Measurements from ENCODE around the gene DDX24. TPM values are rescaled to one million over a fixed set of nuclear protein-coding genes. Genes with fewer than 3 reads are reported as not detected.

DDX24 gene
- total and polyA plus RNA-seq, 7 experiments from 2014 or later, result 190 to 438 (median 320) TPM

GRCh38 chr14:94026173-94026888, 54.7 kb downstream of the DDX24 start, which contains the start of gene OTUB2:
Gene OTUB2 (plus strand): TSS chr14:94026340. CDS start chr14:94026538, 198 bp downstream.
- H3K27me3 Mint-ChIP-seq, result peaks cover 0 to 2% (median 0%) of the 10 kb centered on the region in 5 donors
- intact Hi-C loops (cut with micrococcal nuclease), result loop anchor here (1.0 to 2.0 kb wide), 7 partner anchors 14 to 148 kb away; partner anchors contain the start of genes DDX24 (in 2 of the 2), IFI27L1 (in 2 of the 2), ASB2 (in 1 of the 2) and PPP4R4 (in 1 of the 2)
- peak; percentile 89 to 98 (median 96) for DNase-seq
- peaks cover 14 to 43% (median 18%) of the 10 kb centered on the region in 7 donors for H3K4me1 Mint-ChIP-seq
- Histone ChIP-seq H3K27ac (ENCODE audit: low read depth, low read length) (no peak within 1 kb of the TSS), H3K36me3 (ENCODE audit: control insufficient read depth in 2 of 3, insufficient read depth in 3 of 3, low read length in 3 of 3) (no peaks in the 10 kb centered on the region), H3K9me3 (ENCODE audit: control insufficient read depth in 2 of 3, low read length in 3 of 3) (no peaks in the 10 kb centered on the region), H3K4me3 (ENCODE audit: low read length) (peak within 1 kb of the TSS; percentile 51), H3K27me3 (ENCODE audit: control insufficient read depth in 2 of 2, insufficient read depth in 2 of 2, low read length in 2 of 2) (no peaks in the 10 kb centered on the region), H3K4me1 (ENCODE audit: control insufficient read depth in 2 of 2, insufficient read depth in 2 of 2, low read length in 2 of 2) (peaks cover 5 to 12% of the 10 kb centered on the region in 2 donors)
- H3K27ac Mint-ChIP-seq, result peak within 1 kb of the TSS in 7 of 9 donors; percentile 20 to 75 (median 66)
- ATAC-seq, result peak; percentile 100
- ChIA-PET CTCF (interaction anchor here (1.1 to 2.6 kb wide), 3 partner anchors 10 to 83 kb away, joined by 3 to 14 read pairs (median 3); no protein-coding TSS in a partner anchor), POLR2A (interaction anchor here (0.7 to 1.7 kb wide), 5 partner anchors 9 to 110 kb away, joined by 3 to 4 read pairs (median 3); no protein-coding TSS in a partner anchor)
- peaks cover 0 to 2% (median 0%) of the 10 kb centered on the region in 5 donors for H3K36me3 Mint-ChIP-seq
- no peaks in the 10 kb centered on the region for H3K9me3 Mint-ChIP-seq
- peak within 1 kb of the TSS; percentile 72 to 90 (median 82) for H3K4me3 Mint-ChIP-seq

DNA sequence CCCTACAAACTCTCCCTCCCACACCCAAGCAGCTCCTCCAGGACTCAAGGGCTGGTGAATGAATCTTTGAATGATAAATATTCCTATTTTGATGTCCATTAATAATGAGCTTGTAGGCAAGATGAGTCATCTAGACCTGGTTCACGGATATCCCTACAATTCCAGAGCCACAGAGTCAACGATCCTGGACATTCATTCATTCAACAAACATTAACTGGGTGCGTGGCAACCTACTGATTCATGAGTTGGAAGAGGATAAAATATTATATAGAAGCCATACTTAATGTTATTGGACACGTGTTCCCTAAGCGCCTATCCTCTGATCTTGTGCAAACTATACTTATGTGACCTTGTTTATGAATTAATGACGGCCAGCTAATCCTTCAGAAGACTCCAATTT, 55.3 kb downstream of the DDX24 start:
- peaks cover 14 to 49% (median 18%) of the 10 kb centered on the region in 7 donors for H3K4me1 Mint-ChIP-seq
- peak overlapping the region in 6 of 9 donors; percentile 20 to 75 (median 65) for H3K27ac Mint-ChIP-seq
- H3K9me3 Mint-ChIP-seq, result no peaks in the 10 kb centered on the region
- peaks cover 0 to 2% (median 0%) of the 10 kb centered on the region in 5 donors for H3K27me3 Mint-ChIP-seq
- Histone ChIP-seq H3K9me3 (ENCODE audit: control insufficient read depth in 2 of 3, low read length in 3 of 3) (no peaks in the 10 kb centered on the region), H3K4me3 (ENCODE audit: low read length) (peak overlapping the region; percentile 51), H3K27ac (ENCODE audit: low read depth, low read length) (no peak overlapping the region), H3K27me3 (ENCODE audit: control insufficient read depth in 2 of 2, insufficient read depth in 2 of 2, low read length in 2 of 2) (no peaks in the 10 kb centered on the region), H3K36me3 (ENCODE audit: control insufficient read depth in 2 of 3, insufficient read depth in 3 of 3, low read length in 3 of 3) (no peaks in the 10 kb centered on the region), H3K4me1 (ENCODE audit: control insufficient read depth in 2 of 2, insufficient read depth in 2 of 2, low read length in 2 of 2) (peaks cover 5 to 12% of the 10 kb centered on the region in 2 donors)
- CTCF ChIA-PET, result interaction anchor here (1.1 to 2.6 kb wide), 3 partner anchors 10 to 82 kb away, joined by 3 to 14 read pairs (median 3); no protein-coding TSS in a partner anchor
- DNase-seq (no peak), ATAC-seq (no peak)
- peaks cover 0 to 2% (median 0%) of the 10 kb centered on the region in 5 donors for H3K36me3 Mint-ChIP-seq
- POLR2A ChIA-PET, result interaction anchor here (0.7 to 1.7 kb wide), 4 partner anchors 8 to 86 kb away, joined by 3 to 4 read pairs (median 3); no protein-coding TSS in a partner anchor
- H3K4me3 Mint-ChIP-seq, result peak overlapping the region; percentile 72 to 90 (median 82)
- intact Hi-C loops (cut with micrococcal nuclease), result loop anchor here (1.0 to 2.0 kb wide), 7 partner anchors 13 to 149 kb away; partner anchors contain the start of genes DDX24 (in 2 of the 2), IFI27L1 (in 2 of the 2), ASB2 (in 1 of the 2) and PPP4R4 (in 1 of the 2)

GRCh38 chr14:94024549-94024948, 56.5 kb downstream of the DDX24 start:
- peak overlapping the region in 1 of 10 donors; percentile 42 for H3K4me3 Mint-ChIP-seq
- DNase-seq (no peak), ATAC-seq (no peak)
- H3K27me3 Mint-ChIP-seq, result peaks cover 0 to 7% (median 0%) of the 10 kb centered on the region in 5 donors
- no peak overlapping the region for H3K27ac ChIP-seq (ENCODE audit: low read depth, low read length)
- ChIA-PET POLR2A (interaction anchor here (0.9 kb wide), 1 partner anchor 24 kb away, joined by 3 read pairs; no protein-coding TSS in a partner anchor), CTCF (interaction anchor here (0.7 to 2.6 kb wide), 2 partner anchors 12 to 20 kb away, joined by 3 to 14 read pairs; no protein-coding TSS in a partner anchor)
- no peak overlapping the region for H3K4me3 ChIP-seq (ENCODE audit: low read length)
- H3K27me3 ChIP-seq (ENCODE audit: control insufficient read depth in 2 of 2, insufficient read depth in 2 of 2, low read length in 2 of 2), result no peaks in the 10 kb centered on the region
- H3K9me3 ChIP-seq (ENCODE audit: control insufficient read depth in 2 of 3, low read length in 3 of 3), result no peaks in the 10 kb centered on the region
- intact Hi-C loops (cut with micrococcal nuclease), result no loop called here
- no peak overlapping the region for H3K27ac Mint-ChIP-seq
- H3K9me3 Mint-ChIP-seq, result no peaks in the 10 kb centered on the region
- H3K36me3 Mint-ChIP-seq, result no peaks in the 10 kb centered on the region
- H3K36me3 ChIP-seq (ENCODE audit: control insufficient read depth in 2 of 3, insufficient read depth in 3 of 3, low read length in 3 of 3), result no peaks in the 10 kb centered on the region
- H3K4me1 Mint-ChIP-seq, result peaks cover 14 to 53% (median 18%) of the 10 kb centered on the region in 7 donors
- H3K4me1 ChIP-seq (ENCODE audit: control insufficient read depth in 2 of 2, insufficient read depth in 2 of 2, low read length in 2 of 2), result peaks cover 5 to 12% of the 10 kb centered on the region in 2 donors

DNA sequence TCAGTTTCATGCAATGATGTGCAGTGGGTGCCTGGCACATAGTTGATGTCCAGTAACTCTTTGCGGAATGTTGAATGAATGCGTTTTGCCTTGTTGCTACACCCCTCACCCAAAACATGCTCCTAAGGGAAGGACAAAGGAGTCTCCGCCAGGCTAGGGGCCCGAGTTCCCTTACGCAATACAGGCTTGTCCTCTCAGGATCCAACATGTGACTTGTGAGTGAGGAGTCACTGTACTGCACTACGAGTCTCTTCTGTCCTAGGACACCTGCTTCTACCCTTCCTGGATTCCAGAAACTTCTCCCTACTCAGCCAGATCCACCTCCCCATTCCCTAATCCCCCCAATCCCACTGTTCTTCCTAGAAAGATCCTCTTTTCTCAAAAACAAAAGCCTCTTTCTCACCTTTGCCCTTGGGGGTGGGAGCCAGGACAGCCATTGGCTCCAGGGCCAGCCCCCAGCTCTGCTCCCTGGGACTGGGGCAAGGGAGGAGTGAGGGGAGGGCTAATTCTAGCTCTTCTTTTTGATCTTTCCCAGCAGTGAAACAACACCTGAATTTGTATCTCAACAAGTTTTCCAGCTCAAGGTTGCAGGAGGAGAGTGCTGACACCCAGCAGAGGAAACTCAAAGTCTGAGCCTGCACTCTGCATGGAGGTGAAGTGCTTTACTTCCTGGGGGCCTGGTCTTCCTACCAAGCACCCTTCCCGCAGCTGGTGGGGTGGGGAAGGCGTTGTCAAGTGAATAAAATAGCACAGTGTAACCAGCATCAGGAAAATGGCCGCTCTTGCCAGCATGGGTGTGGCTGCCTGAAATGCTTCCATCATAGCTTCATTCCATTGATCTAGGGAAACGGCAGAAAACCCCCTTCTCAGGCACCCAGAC, 58.2 kb downstream of the DDX24 start:
- H3K4me1 Mint-ChIP-seq, result peaks cover 7 to 42% (median 10%) of the 10 kb centered on the region in 7 donors
- Histone ChIP-seq H3K27ac (ENCODE audit: low read depth, low read length) (no peak overlapping the region), H3K4me3 (ENCODE audit: low read length) (no peak overlapping the region), H3K9me3 (ENCODE audit: control insufficient read depth in 2 of 3, low read length in 3 of 3) (no peaks in the 10 kb centered on the region), H3K27me3 (ENCODE audit: control insufficient read depth in 2 of 2, insufficient read depth in 2 of 2, low read length in 2 of 2) (no peaks in the 10 kb centered on the region), H3K4me1 (ENCODE audit: control insufficient read depth in 2 of 2, insufficient read depth in 2 of 2, low read length in 2 of 2) (peaks cover 5 to 12% of the 10 kb centered on the region in 2 donors), H3K36me3 (ENCODE audit: control insufficient read depth in 2 of 3, insufficient read depth in 3 of 3, low read length in 3 of 3) (no peaks in the 10 kb centered on the region)
- H3K4me3 Mint-ChIP-seq, result peak overlapping the region in 1 of 10 donors; percentile 41
- ChIA-PET CTCF (interaction anchor here (1.4 to 1.5 kb wide), 2 partner anchors 10 to 83 kb away, joined by 4 to 5 read pairs; no protein-coding TSS in a partner anchor), POLR2A (no interaction called here)
- H3K27me3 Mint-ChIP-seq, result peaks cover 0 to 11% (median 0%) of the 10 kb centered on the region in 5 donors
- DNase-seq, result no peak
- H3K27ac Mint-ChIP-seq, result peak overlapping the region in 1 of 9 donors; percentile 59
- no peaks in the 10 kb centered on the region for H3K36me3 Mint-ChIP-seq
- H3K9me3 Mint-ChIP-seq, result peaks cover 0 to 3% (median 0%) of the 10 kb centered on the region in 11 donors
- no peak for ATAC-seq
- intact Hi-C loops (cut with micrococcal nuclease), result no loop called here

DNA sequence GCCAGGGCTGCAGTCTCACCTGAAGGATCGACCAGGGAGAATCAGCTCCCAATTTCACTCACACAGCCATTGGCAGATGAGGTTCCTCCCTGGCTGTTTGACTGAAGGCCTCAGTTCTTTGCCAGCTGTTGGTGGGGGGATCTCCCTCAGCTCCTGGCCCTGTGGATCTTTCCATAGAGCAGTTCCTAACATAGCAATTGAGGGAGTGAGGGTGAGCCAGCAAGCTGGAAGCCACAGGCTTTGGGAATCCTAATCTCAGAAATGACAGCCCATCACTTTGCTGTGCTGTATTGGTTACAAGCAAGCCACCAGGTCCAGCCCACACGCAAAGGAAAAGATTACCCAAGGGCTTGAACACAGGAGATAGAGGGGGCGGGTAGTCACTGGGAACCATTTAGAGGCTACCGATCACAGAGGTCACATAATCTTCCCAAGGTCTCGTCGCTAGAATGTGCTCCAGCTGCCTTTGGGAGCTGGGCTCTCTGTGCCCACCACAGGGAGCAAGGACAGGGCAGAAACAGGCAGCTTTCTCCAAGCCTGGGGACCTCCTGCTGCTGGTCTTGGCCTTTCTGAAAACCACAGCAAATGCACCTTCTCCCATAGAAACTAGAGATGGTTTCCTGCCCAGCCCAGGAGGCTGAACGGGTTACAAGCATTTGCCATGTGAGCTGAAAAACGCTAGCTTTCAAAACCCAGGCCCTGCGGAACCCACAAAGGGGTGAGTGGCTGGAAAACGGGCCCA, 59.4 kb downstream of the DDX24 start:
- Mint-ChIP-seq H3K4me3 (peak overlapping the region in 1 of 10 donors; percentile 61), H3K4me1 (peaks cover 7 to 38% (median 8%) of the 10 kb centered on the region in 7 donors), H3K27me3 (peaks cover 0 to 11% (median 0%) of the 10 kb centered on the region in 5 donors), H3K36me3 (no peaks in the 10 kb centered on the region), H3K27ac (peak overlapping the region in 1 of 9 donors; percentile 59), H3K9me3 (peaks cover 0 to 3% (median 0%) of the 10 kb centered on the region in 11 donors)
- intact Hi-C loops (cut with micrococcal nuclease), result no loop called here
- ATAC-seq, result no peak
- H3K27ac ChIP-seq (ENCODE audit: low read depth, low read length), result no peak overlapping the region
- DNase-seq, result peak in 1 of 9 donors; percentile 51
- POLR2A ChIA-PET, result no interaction called here
- CTCF ChIA-PET, result interaction anchor here (1.5 kb wide), 2 partner anchors 11 to 82 kb away, joined by 4 to 5 read pairs; no protein-coding TSS in a partner anchor
- no peaks in the 10 kb centered on the region for H3K9me3 ChIP-seq (ENCODE audit: control insufficient read depth in 2 of 3, low read length in 3 of 3)
- no peak overlapping the region for H3K4me3 ChIP-seq (ENCODE audit: low read length)
- H3K4me1 ChIP-seq (ENCODE audit: control insufficient read depth in 2 of 2, insufficient read depth in 2 of 2, low read length in 2 of 2), result peaks cover 0 to 4% of the 10 kb centered on the region in 2 donors
- no peaks in the 10 kb centered on the region for H3K36me3 ChIP-seq (ENCODE audit: control insufficient read depth in 2 of 3, insufficient read depth in 3 of 3, low read length in 3 of 3)
- no peaks in the 10 kb centered on the region for H3K27me3 ChIP-seq (ENCODE audit: control insufficient read depth in 2 of 2, insufficient read depth in 2 of 2, low read length in 2 of 2)

Measured in naive thymus-derived CD4-positive, alpha-beta T cell (primary cell).